ENCODE measurements around the gene HOXD8.

GRCh38 chr2:176138526-176138922 is 9.0 kb downstream of the HOXD8 start:
- TF ChIP-seq CTCF (tag by site-specific recombination; IDR thresholded peaks at IDR 0.05) (no peak), PBX3 (CRISPR knock-in tag; IDR thresholded peaks at IDR 0.05) (no peak), YY2 (tag by site-specific recombination; IDR thresholded peaks at IDR 0.05) (no peak), ZNF211 (tag by site-specific recombination; IDR thresholded peaks at IDR 0.05; ENCODE audit: low read depth) (no peak), ZNF416 (tag by site-specific recombination; IDR thresholded peaks at IDR 0.05) (no peak), ZNF488 (tag by site-specific recombination; IDR thresholded peaks at IDR 0.05) (no peak), TRIM28 (IDR thresholded peaks at IDR 0.05; ENCODE audit: borderline replicate concordance, low read length) (no peak), ZNF664 (tag by site-specific recombination; IDR thresholded peaks at IDR 0.05) (no peak), HOXD13 (CRISPR knock-in tag; IDR thresholded peaks at IDR 0.05; ENCODE audit: borderline replicate concordance) (no peak), ZNF629 (tag by site-specific recombination; IDR thresholded peaks at IDR 0.05) (no peak)
